ENCODE results near the gene POU3F3.

POU3F3 gene

DNA sequence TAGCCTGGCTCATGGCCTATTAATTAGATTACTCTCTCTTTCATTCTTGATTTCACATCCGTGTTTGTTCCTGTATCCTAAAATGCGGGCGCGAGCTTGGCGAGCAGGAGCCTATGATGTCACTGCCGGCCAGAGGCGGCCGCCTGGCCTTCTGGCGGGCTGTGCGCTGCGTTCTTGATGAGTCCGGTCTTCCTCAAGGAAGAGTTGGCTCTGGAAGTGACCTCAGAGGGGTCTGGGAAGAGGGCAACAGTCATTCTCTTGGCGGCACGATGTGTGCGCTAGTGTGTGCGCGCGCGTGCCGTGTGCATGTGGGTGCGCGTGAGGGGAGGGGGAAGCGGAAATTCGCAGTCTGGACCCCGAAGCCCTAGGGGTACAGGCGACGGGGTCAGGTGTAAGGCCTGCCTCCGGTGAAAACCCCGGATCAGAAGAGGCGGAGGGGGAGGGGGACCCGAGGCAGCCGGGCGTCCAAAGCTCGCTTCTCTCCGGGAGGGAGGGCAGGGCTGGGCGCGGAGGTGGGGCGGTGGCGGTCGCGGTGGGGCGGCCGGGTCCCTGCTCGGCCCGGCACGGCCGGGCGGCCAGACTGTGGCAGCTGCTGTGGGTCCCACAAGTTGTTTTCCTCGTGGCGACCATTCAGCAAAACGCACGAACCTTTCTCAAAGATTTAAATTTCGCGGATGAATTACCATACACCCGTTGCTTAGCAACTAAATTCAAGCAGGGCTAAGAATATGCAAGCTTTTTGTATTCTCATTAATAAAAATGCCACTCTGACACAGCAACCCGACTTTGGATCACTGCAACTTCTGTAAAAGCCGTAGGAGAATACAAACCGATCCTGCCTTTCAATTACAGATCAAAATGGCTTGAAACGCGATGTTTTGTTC is 8.4 kb downstream of the POU3F3 start:
- DNase-seq, result no peak

GRCh38 chr2:104863146-104863467 is 9.2 kb downstream of the POU3F3 start:
- no peak for DNase-seq

DNA sequence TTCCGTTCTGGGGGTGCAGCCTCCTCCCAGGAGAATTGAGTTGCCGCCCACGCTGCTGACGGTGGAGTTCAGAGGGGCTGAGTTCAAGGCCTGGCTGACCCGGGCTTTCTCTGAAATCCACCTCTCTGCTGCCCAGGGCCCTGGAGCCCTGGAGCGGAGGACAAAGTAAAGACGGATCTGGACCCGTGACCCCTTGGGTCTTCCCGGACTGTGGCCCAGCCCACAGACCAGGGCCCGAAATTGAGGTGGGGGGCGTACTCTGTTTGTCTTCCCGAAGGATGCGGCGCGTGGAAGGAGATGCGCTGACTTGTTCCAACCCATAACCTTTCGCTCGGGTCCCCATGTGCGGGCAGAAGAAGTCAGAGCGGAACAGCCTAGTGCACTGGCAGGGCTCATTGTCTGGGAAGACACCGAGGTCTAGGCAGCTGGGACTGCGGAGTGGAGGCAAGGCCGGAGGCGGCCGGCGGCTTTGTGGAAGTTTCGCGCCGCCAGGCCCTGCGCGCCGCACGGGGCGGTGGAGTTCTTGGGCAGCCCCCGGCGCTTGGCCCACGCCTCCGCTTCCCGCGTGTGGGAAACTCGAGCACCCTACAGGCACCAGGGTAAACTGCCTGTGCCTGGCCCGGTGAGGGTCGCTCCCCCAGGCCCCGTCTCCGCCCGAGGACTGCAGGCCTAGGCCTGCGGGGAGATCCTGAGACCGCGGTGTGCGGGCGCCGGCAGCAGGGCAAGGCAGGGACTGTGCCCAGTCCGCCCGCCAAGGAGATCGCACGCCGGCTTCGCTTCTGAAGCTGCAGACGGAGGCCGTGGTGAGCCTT is 9.8 kb downstream of the POU3F3 start:
- no peak for DNase-seq

DNA sequence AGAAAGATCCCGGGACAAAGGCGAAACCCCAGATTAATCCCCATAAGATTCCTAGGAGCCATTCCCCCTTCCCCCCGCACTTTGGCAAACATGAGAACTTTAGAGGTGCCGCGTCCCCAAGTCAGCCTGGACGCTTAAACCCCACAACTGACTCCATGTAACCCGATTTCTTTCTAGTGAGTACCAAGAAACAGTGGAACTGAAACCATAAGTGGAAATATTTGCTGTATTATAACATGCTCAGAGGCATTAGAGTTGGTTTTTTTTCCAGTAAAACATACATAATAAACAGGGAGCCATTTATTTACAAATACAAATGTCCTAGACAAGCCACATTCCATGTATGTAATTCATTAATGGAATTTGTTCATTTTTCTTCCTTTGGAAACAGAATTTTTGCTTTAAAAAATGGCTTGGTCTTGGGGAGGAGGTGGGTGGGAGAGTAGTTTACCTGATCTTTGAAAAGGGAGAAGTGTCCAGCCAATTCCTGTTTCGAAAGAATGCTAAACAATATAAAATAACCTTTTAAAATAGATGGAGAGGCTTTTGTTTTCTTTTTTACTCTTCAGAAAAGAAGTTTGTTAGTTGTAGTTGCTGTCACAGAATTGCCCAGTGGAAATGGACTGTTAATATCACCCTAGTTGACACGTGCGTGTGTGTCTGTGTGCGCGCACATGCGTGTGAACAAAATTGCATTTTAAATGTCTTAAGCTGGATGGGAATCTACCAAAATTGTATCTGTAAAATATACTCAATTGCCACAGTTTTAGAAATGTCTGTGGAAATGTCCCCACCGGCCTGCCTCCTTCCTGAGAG is 10.6 kb downstream of the POU3F3 start:
- DNase-seq, result no peak

DNA sequence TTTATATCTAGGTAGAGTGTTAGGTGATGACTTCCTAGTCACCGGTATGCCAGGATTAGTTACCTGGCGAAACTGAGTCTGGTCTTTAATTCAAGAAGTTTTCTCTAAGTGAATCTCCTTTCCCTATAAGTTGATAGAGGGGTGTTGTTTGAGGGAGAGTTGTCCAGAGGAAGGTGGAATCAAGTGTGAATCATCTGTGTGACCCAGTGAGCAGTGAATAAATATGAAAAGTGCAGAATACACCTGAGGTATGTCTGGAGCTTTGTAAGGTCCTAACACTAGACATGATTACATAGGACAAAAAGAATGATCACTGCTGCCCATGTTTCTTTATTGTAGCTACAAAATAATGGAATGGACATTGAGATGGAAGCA is 11.2 kb downstream of the POU3F3 start:
- no peak for DNase-seq

- no peak for DNase-seq
Observed at GRCh38 chr2:104866122-104866864, 12.4 kb downstream of the POU3F3 start.

GRCh38 chr2:104866883-104867812 is 13.2 kb downstream of the POU3F3 start:
- DNase-seq, result no peak

- DNase-seq, result no peak
Observed at GRCh38 chr2:104867813-104868504, 14.0 kb downstream of the POU3F3 start.

- DNase-seq, result no peak
Observed at GRCh38 chr2:104868505-104868866, 14.6 kb downstream of the POU3F3 start.

DNA sequence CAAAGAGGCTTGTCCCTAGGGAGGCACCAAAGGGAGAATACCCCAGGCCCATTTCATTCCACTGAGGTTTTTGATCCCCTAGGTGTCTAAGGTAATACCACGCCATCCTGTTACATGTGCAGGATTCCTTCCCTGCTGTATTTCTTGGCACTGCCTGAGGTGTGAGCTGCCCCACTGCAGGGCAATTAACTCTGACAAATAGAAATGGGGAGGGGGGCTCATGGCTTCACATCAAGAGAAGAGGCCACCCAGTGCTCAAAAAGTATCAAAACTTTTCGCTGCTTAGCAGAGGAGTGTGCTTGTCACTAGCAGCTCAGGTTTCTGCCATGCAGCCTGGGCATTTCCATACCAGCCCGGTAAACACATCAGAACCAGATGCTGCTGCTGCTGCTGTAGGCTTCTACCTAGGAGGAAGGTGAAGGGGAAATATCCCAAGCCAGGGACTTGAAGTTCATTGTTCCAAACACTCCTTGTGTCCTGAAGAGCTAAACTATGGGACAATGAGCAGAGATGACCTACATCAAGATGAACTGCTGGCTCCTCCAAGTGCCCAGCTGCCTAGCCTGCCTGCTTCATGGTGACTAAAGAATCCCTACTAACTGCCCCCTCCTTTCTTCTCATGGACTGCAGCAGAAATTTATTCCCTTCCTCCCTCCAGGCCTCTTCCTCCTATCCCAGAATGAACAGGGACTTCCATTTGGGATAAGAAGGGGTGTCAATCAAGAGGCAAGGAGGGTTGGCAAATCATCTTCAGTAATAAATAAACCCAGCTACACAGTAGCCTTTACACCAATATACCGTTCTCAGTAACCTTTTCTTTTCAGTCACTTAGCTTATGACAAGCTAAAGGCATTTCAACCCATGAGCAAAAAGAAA is 16.4 kb downstream of the POU3F3 start:
- no peak for DNase-seq

- DNase-seq, result no peak
Observed at GRCh38 chr2:104871649-104871971, 17.7 kb downstream of the POU3F3 start.

- no peak for DNase-seq
Observed at GRCh38 chr2:104871972-104872865, 18.3 kb downstream of the POU3F3 start.

DNA sequence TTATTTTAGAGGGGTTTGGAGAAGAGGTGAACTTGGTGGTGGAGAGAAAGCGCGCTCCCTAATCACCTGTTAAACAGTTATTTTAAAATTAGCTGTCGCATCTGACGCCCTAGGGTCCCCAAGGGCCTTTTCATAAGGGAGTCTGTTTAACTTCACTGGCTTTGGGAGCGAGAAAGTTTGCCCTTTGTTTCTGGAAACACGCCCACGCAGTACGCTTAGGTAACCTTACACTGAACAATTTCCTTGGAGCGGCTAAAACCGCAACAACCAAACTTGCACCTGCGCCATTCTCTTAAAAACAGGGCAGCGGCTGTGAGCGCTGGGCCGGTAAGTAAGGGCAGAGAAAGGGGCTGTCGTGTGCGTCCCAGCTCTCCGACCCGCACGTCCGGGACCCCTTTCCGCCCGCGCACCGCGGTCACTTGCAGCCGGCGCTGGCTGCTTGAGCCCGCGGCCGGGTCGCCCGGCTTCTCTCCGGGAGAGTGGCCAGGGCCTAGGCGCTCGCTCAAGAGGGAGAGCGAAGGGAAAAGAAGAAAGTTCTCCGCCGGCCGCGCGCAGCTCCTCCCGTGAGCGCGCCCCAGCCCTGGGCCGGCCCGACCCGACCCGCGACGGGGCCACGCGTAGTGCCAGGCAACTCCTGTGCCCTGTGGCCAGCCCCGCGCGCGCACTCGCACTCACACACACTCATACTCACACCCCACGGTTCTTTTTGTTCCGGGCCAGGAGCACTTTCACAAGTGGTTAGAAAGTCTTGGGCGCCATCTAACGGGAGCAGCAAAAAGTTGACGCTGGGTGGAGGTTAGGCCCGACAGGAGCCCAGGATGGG is 19.2 kb downstream of the POU3F3 start:
- DNase-seq, result peak; percentile 55

GRCh38 chr2:104873689-104874054 is 19.8 kb downstream of the POU3F3 start:
- DNase-seq, result no peak

- no peak for DNase-seq
Observed at GRCh38 chr2:104874230-104874629, 20.3 kb downstream of the POU3F3 start.

- no peak for DNase-seq
Observed at GRCh38 chr2:104875262-104875661, 21.3 kb downstream of the POU3F3 start.

DNA sequence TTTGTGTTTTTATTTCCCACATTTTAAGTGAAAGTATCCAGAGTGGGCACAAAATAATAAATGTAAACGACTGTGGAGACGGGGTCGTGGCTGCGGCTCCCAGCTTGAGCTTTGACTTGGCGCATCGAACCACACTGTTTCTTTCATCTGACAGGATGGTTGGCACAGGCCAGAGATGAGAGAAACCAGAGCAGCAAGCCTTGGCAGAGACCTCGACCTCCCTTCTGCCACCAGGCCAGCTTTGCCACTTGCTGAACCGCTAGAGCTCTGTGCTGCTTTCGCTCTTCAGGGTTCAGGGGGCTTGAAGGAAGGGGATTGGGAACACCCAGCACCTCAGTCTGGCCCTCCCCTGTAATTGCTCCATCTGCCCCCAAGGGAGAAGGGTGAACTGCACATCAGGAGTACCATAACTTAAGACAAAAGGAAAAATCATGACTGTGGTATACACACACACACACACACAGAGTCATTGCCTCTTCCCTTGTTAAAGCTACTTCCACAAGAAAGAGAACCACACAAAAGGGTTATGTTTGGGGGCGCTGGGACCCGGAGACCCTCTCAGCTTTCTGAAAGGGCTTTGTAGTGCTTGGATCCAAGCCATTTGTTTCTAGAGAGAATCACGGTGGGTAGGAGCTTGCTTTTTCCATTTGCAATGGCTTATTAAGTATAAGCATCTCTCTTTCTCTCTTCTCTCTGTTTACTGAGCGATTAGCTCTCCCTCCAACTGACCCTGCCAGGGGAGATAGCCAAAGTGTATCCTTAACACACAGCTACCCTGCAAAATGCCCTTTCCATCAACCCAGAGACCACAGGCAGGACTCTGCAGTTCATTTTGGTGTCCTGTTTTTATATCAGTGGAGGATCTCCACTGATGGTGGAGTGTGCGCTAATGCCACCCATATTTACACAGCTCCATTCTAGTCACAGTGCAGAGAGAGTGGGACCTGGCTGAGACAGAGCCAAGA is 23.0 kb downstream of the POU3F3 start:
- no peak for DNase-seq

Data from stimulated activated CD4-positive, alpha-beta T cell treated with anti-CD3 and anti-CD28 coated beads, Interleukin-1b, Interleukin-23, amount 100 ng/mL, for 48 hours (primary cell).